B cell (primary cell): ENCODE results near the gene CYP3A5. TPM values are rescaled to one million over a fixed set of nuclear protein-coding genes. Genes with fewer than 3 reads are reported as not detected.

Experiments
- ATAC-seq: fragments of 200-7000 bp; cut with Tn5 transposase; one replicate; pipeline ENCODE4 v1.10.0; 2021; ENCODE audit warnings: low read depth, mild to moderate bottlenecking, moderate number of reproducible peaks, moderate library complexity
- CTCF ChIA-PET: fragments of 350-600 bp; sonication (Branson Sonifier 250); formaldehyde crosslinking; loops from one replicate; lab custom pipeline; 2021; ENCODE audit warnings: antibody characterized with exemption, inconsistent platforms; lab: Charles Lee
- POLR2A ChIA-PET: fragments of 350-600 bp; sonication (Branson Sonifier 250); formaldehyde crosslinking; loops from one replicate; lab custom pipeline; 2021; ENCODE audit warnings: antibody characterized with exemption; lab: Charles Lee
- DNase-seq: peaks from one replicate; pipeline ENCODE4 v3.0.0; 2013
- H2AFZ ChIP-seq: 2 replicates; pipeline ENCODE4 v1.6.1; 2012; ENCODE audit warnings: mild to moderate bottlenecking, low read depth, low read length; ENCODE audit not compliant: insufficient read depth, poor library complexity, severe bottlenecking
- H3K27ac ChIP-seq, 2 donors: 1 replicate in 1 of 2; 2 replicates in 1 of 2; pipeline ENCODE4 v1.5.1; 2012 to 2013; ENCODE audit warnings: low read length in 2 of 2, mild to moderate bottlenecking in 2 of 2, moderate library complexity in 1 of 2
- H3K27me3 ChIP-seq, 4 experiments: fragments of 200-600 bp in 1 of 4; sonication (generic) in 1 of 4; replicated peaks in 1 of 4; 1 replicate in 2 of 4; 2 replicates in 2 of 4; pipeline versions ENCODE4 v1.6.1 to v1.7.0; 2013 to 2016; ENCODE audit warnings: low read length in 3 of 4, mild to moderate bottlenecking in 2 of 4, mixed read lengths in 1 of 4, moderate library complexity in 1 of 4; ENCODE audit not compliant: insufficient read depth in 4 of 4, control insufficient read depth in 3 of 4; ENCODE audit errors: control extremely low read depth in 1 of 4
- H3K36me3 ChIP-seq, 2 experiments: replicated peaks in 1 of 2; 1 replicate in 1 of 2; 2 replicates in 1 of 2; pipeline versions ENCODE4 v1.6.1 to v1.7.1; 2013; ENCODE audit warnings: low read length in 1 of 2; ENCODE audit not compliant: insufficient read depth in 2 of 2, control insufficient read depth in 1 of 2; ENCODE audit errors: control extremely low read depth in 1 of 2, extremely low read depth in 1 of 2
- H3K4me1 ChIP-seq, 2 donors: fragments of 200-600 bp in 1 of 2; sonication (generic) in 1 of 2; 1 replicate in 1 of 2; 2 replicates in 1 of 2; pipeline versions ENCODE4 v1.5.1 to v1.6.1; 2013 to 2017; ENCODE audit warnings: low read length in 2 of 2; ENCODE audit not compliant: control insufficient read depth in 2 of 2, insufficient read depth in 2 of 2
- H3K4me2 ChIP-seq: replicated peaks from 2 replicates; pipeline ENCODE3; 2012; ENCODE audit warnings: mild to moderate bottlenecking, low read depth, low read length; ENCODE audit not compliant: poor library complexity, severe bottlenecking
- H3K4me3 ChIP-seq, 5 experiments: fragments of 200-600 bp in 1 of 5; sonication (generic) in 1 of 5; 1 replicate in 3 of 5; 2 replicates in 2 of 5; pipeline versions ENCODE4 v1.5.1 to v1.7.0; 2011 to 2016; ENCODE audit warnings: low read length in 4 of 5, mild to moderate bottlenecking in 4 of 5, low read depth in 2 of 5, control low read depth in 1 of 5, moderate library complexity in 1 of 5; ENCODE audit not compliant: insufficient read depth in 1 of 5; ENCODE audit errors: control extremely low read depth in 1 of 5, extremely low read depth in 1 of 5
- H3K79me2 ChIP-seq: fragments of 200-600 bp; sonication (generic); one replicate; pipeline ENCODE4 v1.6.0; 2016; ENCODE audit warnings: low read length; ENCODE audit not compliant: control insufficient read depth, insufficient read depth
- H3K9ac ChIP-seq: fragments of 200-600 bp; sonication (generic); 2 replicates; pipeline ENCODE4 v1.6.1; 2017; ENCODE audit warnings: mild to moderate bottlenecking, low read length, moderate library complexity
- H3K9me3 ChIP-seq, 3 donors: one replicate each; pipeline versions ENCODE4 v1.6.1 to v1.7.1; 2013; ENCODE audit warnings: low read length in 2 of 3; ENCODE audit not compliant: control insufficient read depth in 2 of 3, insufficient read depth in 1 of 3; ENCODE audit errors: control extremely low read depth in 1 of 3
- H4K20me1 ChIP-seq: 2 replicates; pipeline ENCODE4 v1.6.0; 2012; ENCODE audit warnings: mild to moderate bottlenecking, low read length; ENCODE audit not compliant: insufficient read depth, control insufficient read depth, poor library complexity, severe bottlenecking
- H3K27ac Mint-ChIP-seq: one replicate; pipeline ENCODE4 v1.8.0; 2021; ENCODE audit warnings: mixed read lengths
- H3K27me3 Mint-ChIP-seq: one replicate; pipeline ENCODE4 v1.8.0; 2021; ENCODE audit warnings: mixed read lengths
- H3K4me1 Mint-ChIP-seq: one replicate; pipeline ENCODE4 v1.8.0; 2021; ENCODE audit warnings: mixed read lengths
- H3K4me3 Mint-ChIP-seq: one replicate; pipeline ENCODE4 v1.8.0; 2021; ENCODE audit warnings: mixed read lengths
- H3K9me3 Mint-ChIP-seq: one replicate; pipeline ENCODE4 v1.8.0; 2022; ENCODE audit warnings: mixed read lengths; ENCODE audit not compliant: insufficient read depth
- EZH2 ChIP-seq: IDR thresholded peaks from 2 replicates; pipeline ENCODE4 v1.6.1; 2012; ENCODE audit warnings: borderline replicate concordance, low read depth, mild to moderate bottlenecking, moderate library complexity, low read length; ENCODE audit not compliant: insufficient read depth, poor library complexity, severe bottlenecking
- WGBS: methylation state at CpG from one replicate; pipeline ENCODE4 v1.1.5; 2013; ENCODE audit warnings: missing lambda C conversion rate; ENCODE audit not compliant: insufficient coverage; 5-methylcytosine and 5-hydroxymethylcytosine counted together
- intact Hi-C: fragments of 100-400 bp; cut with micrococcal nuclease; formaldehyde crosslinking; loops from one replicate; pipeline ENCODE4 v1.10.0; 2022
- polyA plus RNA-seq: library from polyadenylated mRNA; depleted of rRNA; stranded (reverse); fragments of >200 nt; gene quantifications from 2 replicates; pipeline ENCODE4 v1.2.3, GENCODE V29; 2012
- total RNA-seq, 2 donors: library from RNA; stranded (reverse); fragments of 120-200 nt in 1 of 2; gene quantifications; 1 replicate in 1 of 2; 2 replicates in 1 of 2; pipeline versions ENCODE4 v1.2.3 to v1.2.4, GENCODE V29; 2013 to 2022
- TF ChIP-seq, protein P1 (sequence below): fragments of 200-600 bp; IDR thresholded peaks from one replicate; pipeline ENCODE4 v1.8.0; 2022; ENCODE audit warnings: antibody characterized with exemption, mild to moderate bottlenecking

Gene CYP3A5
- total and polyA plus RNA-seq, 2 donors (not counting 1 experiment from before 2014, with no cell fraction given) = not detected

DNA sequence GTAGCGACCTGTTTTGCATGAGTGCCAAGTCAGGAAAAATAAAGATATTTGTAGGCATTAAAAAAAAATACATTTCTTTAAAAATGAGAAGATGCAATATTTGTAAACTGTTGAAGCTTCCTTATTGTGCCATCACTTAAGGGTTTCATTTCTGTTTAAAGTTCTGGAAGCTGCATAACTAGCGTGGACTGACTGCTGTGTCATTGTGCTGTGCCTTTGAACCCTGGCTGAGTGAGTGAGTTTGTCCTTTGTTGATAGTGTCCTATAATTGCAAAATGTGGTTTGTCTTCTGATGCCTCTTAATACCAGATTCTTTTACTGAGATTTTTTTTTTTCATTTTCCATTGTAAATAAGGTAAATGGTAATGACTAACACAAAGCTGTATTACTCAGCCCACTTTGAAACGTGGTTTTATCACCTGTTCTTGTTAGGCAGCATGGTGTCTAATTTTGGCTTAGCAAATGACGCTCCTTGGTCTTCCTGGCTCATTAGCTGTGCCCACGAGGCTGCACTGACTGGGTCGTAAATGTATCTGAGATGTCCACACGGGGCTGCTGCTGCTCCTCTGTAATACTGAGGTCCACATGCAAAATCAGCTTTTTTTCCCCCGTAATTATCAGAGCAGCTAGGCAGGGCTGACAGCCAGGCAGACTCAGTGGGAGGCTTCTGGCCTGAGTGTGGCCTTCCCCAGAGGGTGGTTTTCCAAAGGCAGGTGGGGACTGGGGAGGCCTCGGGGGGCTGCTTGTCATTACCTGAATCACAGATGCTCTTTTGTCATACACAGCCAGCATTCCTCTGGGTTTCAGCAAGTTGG lies 48.3 kb downstream of the CYP3A5 start:
- H3K4me1 ChIP-seq = no peaks in the 10 kb centered on the region
- intact Hi-C loops = no loop called here
- POLR2A ChIA-PET = no interaction called here
- H3K27me3 Mint-ChIP-seq = no peaks in the 10 kb centered on the region
- TF ChIP-seq, protein P1, sequence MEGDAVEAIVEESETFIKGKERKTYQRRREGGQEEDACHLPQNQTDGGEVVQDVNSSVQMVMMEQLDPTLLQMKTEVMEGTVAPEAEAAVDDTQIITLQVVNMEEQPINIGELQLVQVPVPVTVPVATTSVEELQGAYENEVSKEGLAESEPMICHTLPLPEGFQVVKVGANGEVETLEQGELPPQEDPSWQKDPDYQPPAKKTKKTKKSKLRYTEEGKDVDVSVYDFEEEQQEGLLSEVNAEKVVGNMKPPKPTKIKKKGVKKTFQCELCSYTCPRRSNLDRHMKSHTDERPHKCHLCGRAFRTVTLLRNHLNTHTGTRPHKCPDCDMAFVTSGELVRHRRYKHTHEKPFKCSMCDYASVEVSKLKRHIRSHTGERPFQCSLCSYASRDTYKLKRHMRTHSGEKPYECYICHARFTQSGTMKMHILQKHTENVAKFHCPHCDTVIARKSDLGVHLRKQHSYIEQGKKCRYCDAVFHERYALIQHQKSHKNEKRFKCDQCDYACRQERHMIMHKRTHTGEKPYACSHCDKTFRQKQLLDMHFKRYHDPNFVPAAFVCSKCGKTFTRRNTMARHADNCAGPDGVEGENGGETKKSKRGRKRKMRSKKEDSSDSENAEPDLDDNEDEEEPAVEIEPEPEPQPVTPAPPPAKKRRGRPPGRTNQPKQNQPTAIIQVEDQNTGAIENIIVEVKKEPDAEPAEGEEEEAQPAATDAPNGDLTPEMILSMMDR = no peak
- TF ChIP-seq EZH2 = no peak
- no peak overlapping the region for H3K27ac ChIP-seq
- no peaks in the 10 kb centered on the region for H3K27me3 ChIP-seq
- H3K9me3 Mint-ChIP-seq = no peaks in the 10 kb centered on the region
- ATAC-seq = no peak
- peaks cover 4% of the 10 kb centered on the region for H4K20me1 ChIP-seq
- CTCF ChIA-PET = no interaction called here
- no peak overlapping the region for H3K27ac Mint-ChIP-seq
- H3K36me3 ChIP-seq = peaks cover 1 to 53% of the 10 kb centered on the region in 2 experiments
- no peak overlapping the region for H2AFZ ChIP-seq
- WGBS = 81% methylated on average over 7 of the region's 9 CpGs
- H3K79me2 ChIP-seq = no peaks in the 10 kb centered on the region
- H3K4me3 ChIP-seq = no peak overlapping the region
- no peaks in the 10 kb centered on the region for H3K9me3 ChIP-seq
- H3K9ac ChIP-seq = no peak overlapping the region
- H3K4me2 ChIP-seq = no peak overlapping the region
- no peaks in the 10 kb centered on the region for H3K4me1 Mint-ChIP-seq
- H3K4me3 Mint-ChIP-seq = no peak overlapping the region
- DNase-seq = no peak

DNA sequence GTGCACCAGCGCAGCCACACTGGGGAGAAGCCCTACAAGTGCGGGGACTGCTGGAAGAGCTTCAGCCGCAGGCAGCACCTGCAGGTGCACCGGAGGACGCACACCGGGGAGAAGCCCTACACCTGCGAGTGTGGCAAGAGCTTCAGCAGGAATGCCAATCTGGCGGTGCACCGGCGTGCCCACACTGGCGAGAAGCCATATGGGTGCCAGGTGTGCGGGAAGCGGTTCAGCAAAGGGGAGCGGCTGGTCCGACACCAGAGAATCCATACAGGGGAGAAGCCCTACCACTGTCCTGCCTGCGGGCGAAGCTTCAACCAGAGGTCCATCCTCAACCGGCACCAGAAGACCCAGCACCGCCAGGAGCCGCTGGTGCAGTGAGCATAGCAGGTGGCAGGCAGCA lies 50.2 kb downstream of the CYP3A5 start:
- ATAC-seq (no peak), DNase-seq (no peak)
- H3K36me3 ChIP-seq = peaks cover 1 to 68% of the 10 kb centered on the region in 2 experiments
- H3K9me3 ChIP-seq = no peaks in the 10 kb centered on the region
- H3K79me2 ChIP-seq = peaks cover 6% of the 10 kb centered on the region
- Mint-ChIP-seq H3K9me3 (no peaks in the 10 kb centered on the region), H3K27me3 (no peaks in the 10 kb centered on the region), H3K4me3 (no peak overlapping the region), H3K4me1 (peaks cover 2% of the 10 kb centered on the region), H3K27ac (no peak overlapping the region)
- ChIA-PET CTCF (no interaction called here), POLR2A (no interaction called here)
- WGBS = 96% methylated on average over 20 of the region's 20 CpGs
- H3K9ac ChIP-seq = no peak overlapping the region
- H2AFZ ChIP-seq = no peak overlapping the region
- intact Hi-C loops = no loop called here
- H3K4me1 ChIP-seq = no peaks in the 10 kb centered on the region
- no peak overlapping the region for H3K4me3 ChIP-seq
- TF ChIP-seq EZH2 = no peak
- TF ChIP-seq, protein P1 = no peak
- no peak overlapping the region for H3K27ac ChIP-seq
- no peak overlapping the region for H3K4me2 ChIP-seq
- H3K27me3 ChIP-seq = no peaks in the 10 kb centered on the region
- H4K20me1 ChIP-seq = peaks cover 12% of the 10 kb centered on the region
